ENCODE results near the gene DOCK4. TPM values are rescaled to one million over a fixed set of nuclear protein-coding genes. Genes with fewer than 3 reads are reported as not detected.

DOCK4 gene
- polyA plus RNA-seq, 4 donors = 23.9 to 26.1 (median 25.0) TPM

DNA sequence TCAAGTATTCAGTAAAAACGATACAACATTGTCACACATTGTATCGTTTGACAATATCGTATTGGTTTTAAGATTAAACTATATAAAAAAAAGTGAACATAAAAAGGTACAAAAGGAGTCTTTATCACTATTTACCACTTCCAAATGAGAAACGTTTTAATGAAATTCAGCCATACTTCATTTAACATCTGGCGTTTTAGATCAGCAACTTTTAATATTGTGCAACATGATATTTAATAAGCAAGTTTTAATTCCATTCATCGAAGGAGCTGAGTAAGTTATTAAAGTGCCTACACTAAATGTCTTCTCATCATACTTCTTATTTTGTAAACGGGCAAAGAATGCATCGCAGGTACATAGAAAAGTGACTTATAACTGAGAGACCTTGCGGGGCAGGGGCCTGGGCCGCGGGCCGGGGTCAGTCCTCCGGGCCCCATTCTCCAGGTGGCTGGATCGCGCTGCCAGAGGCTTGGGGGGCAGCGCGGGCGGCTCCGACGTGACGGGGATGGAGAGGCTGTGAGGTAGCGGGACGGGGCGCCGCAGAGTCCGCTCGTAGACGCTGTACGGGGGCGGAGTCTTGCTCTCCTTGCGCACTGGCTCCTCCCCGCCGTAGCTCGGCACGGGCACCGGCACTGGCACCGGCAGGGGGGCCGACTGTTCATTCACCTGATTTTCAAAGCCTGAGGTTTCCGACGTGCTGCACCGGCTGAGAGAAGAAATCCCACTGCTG lies 478.1 kb downstream of the DOCK4 start:
- DNase-seq (ENCODE audit: low read depth in 4 of 4, low spot score in 3 of 4) = no peak

DNA sequence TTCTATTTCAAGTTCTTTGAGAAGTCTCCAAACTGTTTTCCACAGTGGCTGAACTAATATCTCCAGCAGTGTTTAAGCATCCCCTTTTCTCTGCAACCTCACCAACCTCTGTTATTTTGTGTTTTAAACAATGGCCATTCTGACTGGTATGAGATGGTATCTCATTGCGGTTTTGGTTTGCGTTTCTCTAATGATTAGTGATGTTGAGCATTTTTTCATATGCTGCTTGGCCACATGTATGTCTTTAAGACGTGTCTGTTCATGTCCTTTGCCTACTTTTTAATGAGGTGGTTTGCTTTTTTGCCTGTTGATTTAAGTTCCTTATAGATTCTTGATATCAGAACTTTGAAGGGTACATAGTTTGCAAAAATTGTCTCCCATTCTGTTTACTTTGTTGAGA lies 487.3 kb downstream of the DOCK4 start:
- no peak for DNase-seq (ENCODE audit: low read depth in 4 of 4, low spot score in 3 of 4)

DNA sequence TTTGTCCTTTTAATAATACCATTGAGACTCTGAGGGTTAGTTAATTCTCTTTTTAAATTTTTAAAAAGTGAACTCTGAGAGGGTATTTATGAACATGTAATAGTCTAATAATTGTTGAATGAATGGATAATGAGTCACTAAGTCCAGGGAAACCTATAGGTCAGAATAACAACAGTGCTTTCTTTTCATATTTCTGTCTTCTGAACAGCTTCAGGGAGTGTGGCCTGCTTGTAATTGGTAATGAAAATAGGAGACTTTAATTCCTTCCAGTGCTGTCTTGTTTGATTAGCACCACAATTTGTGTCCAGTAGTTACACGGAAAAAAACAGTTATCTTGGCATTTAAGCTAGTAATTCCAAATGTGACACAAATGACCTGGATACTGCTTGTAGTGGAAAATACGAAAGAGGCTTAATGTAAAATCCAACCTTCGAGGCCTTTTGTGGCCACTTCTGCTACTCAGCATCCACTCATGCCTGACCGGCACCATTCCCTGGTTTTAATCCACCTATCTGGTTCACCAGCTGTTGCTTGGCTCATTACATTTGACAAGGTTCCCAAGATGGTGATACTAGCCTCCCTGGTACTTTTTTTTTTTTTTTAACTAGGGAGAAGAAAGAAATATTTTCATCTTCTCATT lies 494.7 kb downstream of the DOCK4 start:
- DNase-seq (ENCODE audit: low read depth in 4 of 4, low spot score in 3 of 4) = no peak

DNA sequence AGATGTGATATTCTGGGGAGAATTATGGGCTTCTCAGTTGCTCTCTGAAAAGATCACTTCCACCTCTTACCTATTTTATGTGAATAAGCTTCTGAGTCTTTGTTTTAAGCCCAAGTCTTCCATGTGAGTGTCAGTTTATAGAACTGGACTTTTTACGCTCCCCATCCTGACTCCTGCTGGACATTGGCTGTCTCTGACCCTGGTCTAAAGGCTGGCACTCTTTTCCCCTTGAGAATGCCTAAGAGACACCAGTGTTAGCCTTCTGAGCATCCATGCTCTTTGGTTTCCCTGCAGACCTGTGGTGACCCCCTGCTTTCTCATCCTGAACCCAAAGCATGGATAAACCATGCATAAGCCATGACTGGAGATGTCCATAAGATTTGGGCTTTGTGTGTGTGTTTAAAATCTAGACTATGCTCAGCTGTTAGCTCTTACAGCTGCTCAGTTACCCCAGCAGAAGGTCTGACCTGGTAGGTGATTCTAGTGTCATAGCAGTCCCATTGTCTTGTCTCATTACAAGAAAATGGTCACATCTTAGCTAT lies 495.3 kb downstream of the DOCK4 start:
- no peak for DNase-seq (ENCODE audit: low read depth in 4 of 4, low spot score in 3 of 4)

DNA sequence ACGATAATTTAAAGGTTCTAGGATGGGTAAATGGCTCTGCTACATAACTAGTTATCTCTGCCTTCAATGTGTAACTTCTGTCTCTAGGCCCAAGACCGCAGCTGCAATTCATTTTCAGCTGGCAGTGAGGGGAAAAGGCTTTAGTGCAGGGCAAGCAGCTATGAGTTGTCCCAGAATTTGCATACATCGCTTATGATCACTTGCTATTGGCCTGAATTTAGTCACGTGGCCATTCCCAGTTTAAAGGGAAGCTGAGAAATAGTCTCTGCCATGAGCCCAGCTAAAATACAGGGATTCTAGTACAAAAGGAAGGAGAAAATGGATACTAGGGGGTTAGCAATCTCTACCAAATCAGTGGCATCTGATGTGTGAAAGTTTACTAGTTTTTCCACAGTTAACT lies 498.1 kb downstream of the DOCK4 start:
- no peak for DNase-seq (ENCODE audit: low read depth in 4 of 4, low spot score in 3 of 4)

DNA sequence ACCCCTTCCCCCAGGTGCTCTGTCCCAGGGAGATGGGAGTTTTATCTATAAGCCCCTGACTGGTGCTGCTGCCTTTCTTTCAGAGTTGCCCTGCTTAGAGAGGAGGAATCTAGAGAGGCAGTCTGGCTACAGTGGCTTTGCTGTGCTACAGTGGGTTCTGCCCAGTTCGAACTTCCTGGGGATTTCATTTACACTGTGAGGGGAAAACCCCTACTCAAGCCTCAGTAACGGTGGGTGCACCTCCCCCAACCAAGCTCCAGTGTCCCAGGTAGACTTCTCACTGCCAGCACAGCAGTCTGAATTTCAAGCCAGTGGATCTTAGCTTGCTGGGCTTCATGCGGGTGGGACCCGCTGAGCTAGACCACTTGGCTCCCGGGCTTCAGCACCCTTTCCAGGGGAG lies 500.4 kb downstream of the DOCK4 start:
- no peak for DNase-seq (ENCODE audit: low read depth in 4 of 4, low spot score in 3 of 4)

DNA sequence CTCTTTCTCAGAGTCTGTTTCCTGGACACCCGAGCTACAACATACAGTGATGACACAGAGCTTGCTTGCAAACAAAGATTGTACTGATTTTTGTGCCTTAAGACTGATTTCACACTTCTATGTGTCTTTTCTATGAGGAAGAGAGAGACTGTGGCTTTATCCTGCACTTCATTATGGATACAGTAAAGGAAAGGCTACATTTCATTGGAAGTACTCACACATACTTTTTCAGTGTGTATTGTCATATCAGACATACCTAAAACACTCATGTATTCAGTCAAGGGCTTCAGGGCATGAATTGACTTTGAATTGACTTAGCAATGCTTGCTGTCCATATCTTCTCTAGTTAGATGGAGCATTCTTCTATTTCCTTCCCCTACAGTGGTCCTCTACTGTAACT lies 508.4 kb downstream of the DOCK4 start:
- DNase-seq (ENCODE audit: low read depth in 4 of 4, low spot score in 3 of 4) = no peak

DNA sequence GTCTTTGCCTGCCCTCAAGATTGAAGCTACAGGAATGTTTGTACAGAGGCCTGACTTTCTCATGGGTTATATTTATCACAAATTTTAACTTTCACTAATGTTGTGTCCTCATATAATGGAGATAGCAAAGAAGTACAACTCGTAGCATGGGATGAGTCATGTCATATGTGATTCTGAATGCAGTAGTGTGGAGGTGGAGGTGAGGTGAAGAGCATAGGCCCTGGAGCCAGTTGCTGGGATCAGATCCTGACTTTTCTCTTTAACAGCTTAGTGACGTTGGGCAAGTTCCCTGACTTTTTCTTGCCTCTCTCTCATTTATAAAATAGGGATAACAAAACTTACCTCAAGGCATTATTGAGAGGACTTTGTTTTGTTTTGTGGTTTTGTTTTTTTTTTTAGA lies 511.8 kb downstream of the DOCK4 start:
- DNase-seq (ENCODE audit: low read depth in 4 of 4, low spot score in 3 of 4) = no peak

DNA sequence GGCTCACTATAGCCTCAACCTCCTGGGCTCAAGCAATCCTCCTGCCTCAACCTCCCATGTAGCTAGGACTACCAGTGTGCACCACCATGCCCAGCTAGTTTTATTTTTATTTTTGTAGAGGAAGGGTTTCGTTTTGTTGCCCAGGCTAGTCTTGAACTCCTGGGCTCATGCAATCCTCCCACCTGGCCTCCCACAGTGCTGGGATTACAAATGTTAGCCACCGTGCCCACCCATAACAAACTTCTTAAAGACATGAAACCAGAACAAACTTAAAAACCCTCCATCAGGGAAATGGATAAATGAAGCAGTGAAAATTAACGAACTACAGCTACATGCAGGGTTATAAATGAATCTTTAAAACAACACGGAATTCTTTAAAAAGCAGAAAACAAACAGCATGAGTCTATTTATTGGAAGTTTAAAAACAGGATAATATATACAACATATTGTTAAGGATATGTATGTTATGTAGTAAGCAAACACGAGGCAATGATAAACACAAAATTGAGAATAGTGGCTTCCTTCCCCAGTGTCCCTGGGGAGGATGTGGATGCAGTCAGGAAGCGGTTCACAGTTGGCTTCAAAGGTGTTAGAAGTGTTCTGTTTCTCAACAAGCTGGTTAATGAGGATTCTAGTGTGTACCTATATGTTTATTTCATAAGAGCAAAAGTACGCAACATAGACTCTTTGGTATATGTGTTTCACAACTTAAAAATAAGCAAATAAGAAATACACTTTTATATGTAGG lies 515.7 kb downstream of the DOCK4 start:
- no peak for DNase-seq (ENCODE audit: low read depth in 4 of 4, low spot score in 3 of 4)

DNA sequence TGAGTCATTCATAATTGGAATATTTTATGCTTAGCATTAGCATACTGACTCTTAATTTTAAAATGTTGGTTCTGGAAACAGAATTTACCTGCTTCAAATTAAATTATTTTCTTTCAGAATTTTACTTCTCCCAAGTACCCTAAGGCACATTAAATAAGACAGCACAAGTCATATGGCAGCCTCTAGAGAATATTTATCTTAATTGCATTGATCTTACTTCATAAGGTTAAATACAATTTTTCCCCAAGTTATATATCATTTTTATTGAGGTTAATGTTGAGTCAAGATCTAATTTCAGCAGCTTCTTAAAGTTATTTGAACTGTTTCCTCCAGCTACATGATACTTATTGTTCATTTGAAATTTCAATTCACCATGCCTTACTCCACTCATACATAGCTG lies 520.9 kb downstream of the DOCK4 start:
- DNase-seq (ENCODE audit: low read depth in 4 of 4, low spot score in 3 of 4) = no peak

DNA sequence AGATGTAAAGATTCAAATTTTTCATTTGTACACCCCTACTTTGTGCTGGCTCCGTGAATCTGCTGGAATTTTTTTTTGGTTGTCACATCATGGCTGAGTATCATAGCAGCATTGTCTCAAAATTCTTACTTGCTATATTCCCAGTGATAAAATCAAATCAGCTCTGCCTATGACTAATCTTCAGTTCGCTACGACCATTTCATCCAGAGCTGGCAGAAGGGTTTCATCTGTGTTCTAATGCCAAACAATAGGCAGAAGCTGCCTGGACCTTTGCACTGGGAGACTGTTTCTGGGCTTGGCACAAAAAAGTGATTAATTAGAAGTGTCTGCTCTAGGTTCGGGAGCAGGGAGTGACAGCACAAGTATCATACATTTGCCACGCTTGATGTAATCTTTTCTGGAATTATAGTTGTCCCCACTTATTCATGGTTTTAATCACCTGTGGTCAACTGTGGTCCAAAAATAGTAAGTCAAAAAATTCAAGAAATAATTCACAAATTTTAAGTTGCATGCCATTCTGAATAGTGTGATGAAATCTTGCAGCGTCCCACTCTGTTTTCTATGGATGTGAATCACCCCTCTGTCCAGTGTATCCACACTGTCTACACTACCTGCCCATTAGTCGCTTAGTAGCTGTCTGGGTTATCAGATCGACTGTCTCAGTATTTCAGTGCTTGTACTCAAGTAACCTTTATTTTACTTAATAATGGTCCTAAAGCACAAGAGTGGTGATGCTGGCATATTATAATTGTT lies 523.4 kb downstream of the DOCK4 start:
- DNase-seq (ENCODE audit: low read depth in 4 of 4, low spot score in 3 of 4) = no peak

DNA sequence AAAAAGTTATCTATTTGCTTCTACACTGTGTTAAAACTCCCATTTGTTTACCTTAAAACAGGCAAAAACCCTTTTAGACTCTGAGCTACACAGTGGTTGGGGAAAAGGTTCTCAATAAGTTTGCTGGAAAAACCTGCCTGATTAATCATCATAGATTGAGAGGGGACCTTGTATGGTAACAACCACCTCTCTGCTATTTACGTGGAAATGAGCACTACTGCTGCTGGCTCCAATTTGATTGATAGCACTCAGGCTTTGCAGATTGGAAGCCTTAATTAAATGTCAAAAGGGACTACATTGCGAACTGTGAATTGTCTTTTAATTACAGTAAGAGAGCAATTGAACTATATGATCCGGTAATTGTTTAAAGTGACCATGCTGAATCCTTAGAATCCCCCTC lies 525.0 kb downstream of the DOCK4 start:
- no peak for DNase-seq (ENCODE audit: low read depth in 4 of 4, low spot score in 3 of 4)

DNA sequence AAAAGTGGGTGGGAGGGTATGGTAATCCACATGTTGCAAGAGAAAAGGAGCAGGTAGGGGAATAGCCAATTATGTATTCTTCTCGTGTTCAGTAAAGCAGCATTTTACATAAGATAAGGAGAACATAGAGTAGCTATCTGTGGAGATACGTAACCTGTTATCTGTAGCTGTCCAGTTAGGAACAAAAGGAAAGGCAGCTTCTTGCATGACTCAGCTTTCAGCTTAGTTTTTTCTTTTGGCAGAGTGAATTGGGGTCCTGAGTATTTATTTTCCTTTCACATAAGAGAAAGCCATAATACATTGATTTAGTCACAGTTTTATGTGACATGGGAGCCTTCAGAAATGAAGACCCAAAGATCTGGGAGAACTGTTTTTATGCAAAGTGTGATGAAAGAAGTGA lies 527.2 kb downstream of the DOCK4 start:
- DNase-seq (ENCODE audit: low read depth in 4 of 4, low spot score in 3 of 4) = no peak

DNA sequence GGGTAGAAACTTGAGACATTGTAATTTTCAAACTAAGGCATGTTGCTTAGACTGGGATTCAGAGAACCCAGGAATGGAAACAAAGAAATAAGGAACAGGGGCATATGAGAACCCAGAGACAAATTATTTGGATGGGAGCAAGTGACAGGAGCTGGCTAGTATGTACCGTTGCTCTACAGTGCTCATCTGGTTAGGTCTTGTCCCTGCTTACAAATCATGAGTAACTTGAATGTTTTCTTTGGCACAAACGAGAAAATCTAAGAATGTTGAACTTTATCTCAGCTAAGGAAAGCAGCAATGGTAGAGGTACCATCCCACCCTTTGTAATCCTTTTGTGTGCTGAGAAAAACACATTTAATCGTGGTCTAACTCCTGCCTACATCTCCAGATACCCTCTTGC lies 527.9 kb downstream of the DOCK4 start:
- no peak for DNase-seq (ENCODE audit: low read depth in 4 of 4, low spot score in 3 of 4)

DNA sequence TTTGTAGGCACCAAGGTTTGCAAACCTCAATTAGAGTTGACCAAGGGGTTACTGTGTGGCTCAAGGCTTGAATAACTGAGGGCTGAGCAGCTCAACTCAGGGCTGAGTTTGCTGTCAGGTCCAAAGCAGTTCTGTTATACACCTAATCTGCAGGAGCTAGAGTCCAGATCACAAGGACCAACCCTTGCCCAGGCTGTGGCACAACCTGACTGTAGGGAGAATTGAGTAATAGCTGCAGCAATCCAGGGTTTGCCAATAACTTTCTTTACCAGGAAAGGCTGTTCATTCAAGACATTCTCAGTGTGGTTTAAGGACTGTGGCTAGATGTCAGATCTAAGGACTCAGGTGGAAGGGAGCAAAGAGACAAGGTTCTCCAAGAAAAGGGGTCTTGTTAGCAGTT lies 528.4 kb downstream of the DOCK4 start:
- no peak for DNase-seq (ENCODE audit: low read depth in 4 of 4, low spot score in 3 of 4)

DNA sequence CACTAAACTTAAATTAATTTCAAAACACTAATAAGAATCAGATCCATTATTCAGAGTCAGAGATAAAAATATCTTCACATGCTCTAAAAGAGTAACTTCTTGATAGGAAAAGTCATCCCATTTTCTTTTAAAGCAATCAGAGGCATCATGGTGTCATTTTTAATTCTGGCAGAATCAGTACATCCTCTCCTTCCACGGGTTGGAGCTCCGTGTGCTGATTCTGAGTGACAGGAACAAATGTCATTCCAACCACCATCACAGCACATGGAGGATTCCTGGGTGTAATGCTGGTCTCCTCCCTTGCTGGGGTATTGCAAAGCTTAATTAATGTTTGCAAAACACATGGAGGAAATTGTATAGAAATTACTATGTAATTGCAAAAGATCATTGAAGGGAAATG lies 529.4 kb downstream of the DOCK4 start:
- DNase-seq (ENCODE audit: low read depth in 4 of 4, low spot score in 3 of 4) = no peak

Other genes starting within 250 kb of the DOCK4 start
- 10 to 100 TPM; 26.2 to 42.8 (median 36.9) TPM for gene ZNF277, start 296 bp upstream of the DOCK4 start, polyA plus RNA-seq (ENCODE audit: insufficient read length in 4 of 4)
- gene IFRD1, start 244.1 kb upstream of the DOCK4 start, polyA plus RNA-seq (ENCODE audit: insufficient read length in 4 of 4) = 10 to 100 TPM; 27.0 to 44.0 (median 37.7) TPM